ENCODE measurements around the gene MGAT4B.

GRCh38 chr5:179812997-179813607, 6.4 kb upstream of the MGAT4B start:
- TF ChIP-seq CTCF (IDR thresholded peaks at IDR 0.05) (no peak), EP300 (IDR thresholded peaks at IDR 0.05) (no peak), POLR2A (IDR thresholded peaks at IDR 0.05) (no peak)

Measured in tibial nerve (tissue), 4 donors.